Endothelial cell of umbilical vein (primary cell): ENCODE measurements around the gene SEPTIN7.

Source experiments
- CTCF ChIP-seq, 2 donors: IDR thresholded peaks; 1 replicate in 1 of 2; 2 replicates in 1 of 2; pipeline ENCODE4 v1.5.1; 2011; ENCODE audit warnings: low read length in 2 of 2, mild to moderate bottlenecking in 2 of 2, moderate library complexity in 2 of 2, control low read depth in 1 of 2, inconsistent platforms in 1 of 2, low read depth in 1 of 2; ENCODE audit not compliant: insufficient read depth in 1 of 2; ENCODE audit errors: extremely low read depth in 1 of 2
- EZH2 ChIP-seq: IDR thresholded peaks from 2 replicates; pipeline ENCODE4 v1.6.1; 2012; ENCODE audit warnings: borderline replicate concordance, low read depth, mild to moderate bottlenecking, moderate library complexity, low read length, inconsistent platforms; ENCODE audit not compliant: severe bottlenecking
- JUN ChIP-seq: IDR thresholded peaks from 2 replicates; pipeline ENCODE4 v1.6.1; 2011; ENCODE audit warnings: borderline replicate concordance, low read depth; ENCODE audit not compliant: insufficient read length, insufficient read depth
- POLR2A ChIP-seq: IDR thresholded peaks from 2 replicates; pipeline ENCODE4 v1.6.1; 2012; ENCODE audit warnings: low read depth, mild to moderate bottlenecking, control low read depth, low read length
- POLR2AphosphoS5 ChIP-seq: IDR thresholded peaks from 2 replicates; pipeline ENCODE4 v1.6.1; 2012; ENCODE audit warnings: low read depth, mild to moderate bottlenecking, control low read depth, low read length, moderate library complexity; ENCODE audit not compliant: insufficient read depth

GRCh38 chr7:35816514-35816913 is 15.7 kb downstream of the SEPTIN7 start:
- no peak for TF ChIP-seq CTCF (IDR thresholded peaks at IDR 0.05; ENCODE audit: extremely low read depth in 1 of 2, insufficient read depth in 1 of 2, low read depth in 1 of 2, low read length in 2 of 2)
- no peak for TF ChIP-seq JUN
- no peak for TF ChIP-seq POLR2A
- TF ChIP-seq POLR2AphosphoS5: no peak
- TF ChIP-seq EZH2: no peak
